GM23338 (cell line): ENCODE results near the gene OPN1MW. TPM values are rescaled to one million over a fixed set of nuclear protein-coding genes. Genes with fewer than 3 reads are reported as not detected.
"Not testable (repeated sequence)": the region's sequence is repeated elsewhere in the genome, so short reads cannot be mapped to it uniquely, and the experiment has no call there.

Experiments
- ATAC-seq: fragments of 200-7000 bp; cut with Tn5 transposase; 3 replicates; pipeline ENCODE4 v1.9.1; 2020
- DNase-seq: peaks from one replicate; pipeline ENCODE4 v3.0.0-alpha.2; 2015; ENCODE audit warnings: low spot score
- H2AFZ ChIP-seq: fragments of 200-600 bp; sonication (generic); 2 replicates; pipeline ENCODE4 v1.8.0; 2016; ENCODE audit warnings: antibody characterized with exemption, mild to moderate bottlenecking, moderate library complexity
- H3F3A ChIP-seq: fragments of 200-600 bp; sonication (generic); replicated peaks from 2 replicates; pipeline ENCODE4 v1.8.0; 2017; ENCODE audit warnings: antibody characterized with exemption, mixed run types, low read depth
- H3K27ac ChIP-seq: fragments of 200-600 bp; sonication (generic); 2 replicates; pipeline ENCODE4 v1.6.1; 2016; ENCODE audit warnings: low read depth
- H3K27me3 ChIP-seq: fragments of 200-600 bp; sonication (generic); 2 replicates; pipeline ENCODE4 v1.8.0; 2016; ENCODE audit warnings: mild to moderate bottlenecking, mixed run types, moderate library complexity; ENCODE audit not compliant: insufficient read depth
- H3K36me3 ChIP-seq: fragments of 200-600 bp; sonication (generic); 2 replicates; pipeline ENCODE4 v1.8.0; 2016; ENCODE audit warnings: mild to moderate bottlenecking; ENCODE audit not compliant: insufficient read depth
- H3K4me1 ChIP-seq: fragments of 200-600 bp; sonication (generic); 2 replicates; pipeline ENCODE4 v1.8.0; 2016; ENCODE audit warnings: mild to moderate bottlenecking, moderate library complexity; ENCODE audit not compliant: insufficient read depth
- H3K4me2 ChIP-seq: fragments of 200-600 bp; sonication (generic); 2 replicates; pipeline ENCODE4 v1.7.1; 2017; ENCODE audit warnings: mixed run types
- H3K4me3 ChIP-seq: fragments of 200-600 bp; sonication (generic); 2 replicates; pipeline ENCODE4 v1.6.1; 2016; ENCODE audit warnings: mixed run types
- H3K79me2 ChIP-seq: fragments of 200-600 bp; sonication (generic); replicated peaks from 2 replicates; pipeline ENCODE4 v1.8.0; 2017; ENCODE audit warnings: mild to moderate bottlenecking; ENCODE audit not compliant: insufficient read depth
- H3K9me2 ChIP-seq: fragments of 200-600 bp; sonication (generic); 2 replicates; pipeline ENCODE4 v1.8.0; 2017; ENCODE audit not compliant: insufficient read depth
- H4K20me1 ChIP-seq: fragments of 200-600 bp; sonication (generic); replicated peaks from 2 replicates; pipeline ENCODE4 v1.8.0; 2017; ENCODE audit warnings: mild to moderate bottlenecking; ENCODE audit not compliant: insufficient read depth
- H3K27ac Mint-ChIP-seq: 2 replicates; pipeline ENCODE4 v1.8.0; 2020; ENCODE audit warnings: inconsistent platforms, mild to moderate bottlenecking, moderate library complexity, mixed read lengths
- H3K27me3 Mint-ChIP-seq: 3 replicates; pipeline ENCODE4 v1.8.0; 2022; ENCODE audit warnings: low read depth, mild to moderate bottlenecking, moderate library complexity, mixed read lengths, inconsistent platforms; ENCODE audit not compliant: insufficient read depth, poor library complexity
- H3K36me3 Mint-ChIP-seq: 3 replicates; pipeline ENCODE4 v1.8.0; 2021; ENCODE audit warnings: low read depth, mild to moderate bottlenecking, inconsistent platforms, moderate library complexity, mixed read lengths
- H3K4me1 Mint-ChIP-seq: 3 replicates; pipeline ENCODE4 v1.8.0; 2020; ENCODE audit warnings: mild to moderate bottlenecking, inconsistent platforms, mixed read lengths
- H3K4me3 Mint-ChIP-seq: 3 replicates; pipeline ENCODE4 v1.8.0; 2021; ENCODE audit warnings: moderate library complexity, mild to moderate bottlenecking, inconsistent platforms, mixed read lengths
- H3K9me3 Mint-ChIP-seq: 3 replicates; pipeline ENCODE4 v1.8.0; 2020; ENCODE audit warnings: moderate library complexity, mild to moderate bottlenecking, inconsistent platforms, mixed read lengths
- polyA plus RNA-seq: library from polyadenylated mRNA; unstranded; fragments of >200 nt; fragmentation: Nextera tagmentation; extraction: Ambion mirVana; gene quantifications from 2 replicates; pipeline ENCODE4 v1.2.1, GENCODE V29; 2016
- total RNA-seq: library from RNA; depleted of rRNA; stranded (reverse); fragments of >200 nt; shearing (Covaris generic); gene quantifications from 2 replicates; pipeline ENCODE4 v1.2.3, GENCODE V29; 2014

OPN1MW gene
- total and polyA plus RNA-seq, 2 experiments from 2014 or later = not detected

DNA sequence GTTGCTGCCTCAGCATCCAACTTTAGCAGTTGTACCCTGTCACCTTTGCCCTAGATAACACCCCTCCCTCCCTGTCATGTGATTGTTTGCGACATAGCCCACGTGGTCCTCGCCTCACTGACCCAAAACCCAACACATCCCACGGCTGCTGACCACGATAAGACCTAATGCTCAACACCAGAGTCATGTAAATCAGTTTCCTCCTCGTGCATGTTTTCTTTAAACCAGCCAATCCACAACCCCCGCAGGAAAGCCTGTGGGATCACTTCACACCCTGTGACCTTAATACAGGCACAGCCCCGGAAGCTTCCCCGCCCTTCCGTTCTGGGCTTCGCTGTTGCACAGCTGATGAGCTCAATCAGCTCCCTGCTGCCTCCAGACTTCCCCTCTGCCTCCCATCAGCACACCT is 9.9 kb upstream of the OPN1MW start:
- not testable (repeated sequence) for H3F3A ChIP-seq, H4K20me1 ChIP-seq, H3K9me3 Mint-ChIP-seq, DNase-seq, H3K4me1 ChIP-seq, H2AFZ ChIP-seq, H3K79me2 ChIP-seq, H3K27ac ChIP-seq, H3K36me3 ChIP-seq, H3K4me3 ChIP-seq, H3K27ac Mint-ChIP-seq, H3K4me2 ChIP-seq, H3K27me3 ChIP-seq, H3K27me3 Mint-ChIP-seq, H3K9me2 ChIP-seq, H3K4me3 Mint-ChIP-seq, H3K4me1 Mint-ChIP-seq, H3K36me3 Mint-ChIP-seq
- peak; percentile 17; the same call in 2 of the 3 replicates for ATAC-seq

- not testable (repeated sequence) for H3K27me3 Mint-ChIP-seq, H3K27me3 ChIP-seq, H3K4me2 ChIP-seq, H3K27ac ChIP-seq, H3K4me3 ChIP-seq, H3K27ac Mint-ChIP-seq, H3K79me2 ChIP-seq, H3K36me3 Mint-ChIP-seq, H3K4me3 Mint-ChIP-seq, H3K4me1 Mint-ChIP-seq, H3K9me2 ChIP-seq, H2AFZ ChIP-seq, DNase-seq, H3K36me3 ChIP-seq, H3F3A ChIP-seq, H4K20me1 ChIP-seq, H3K9me3 Mint-ChIP-seq, H3K4me1 ChIP-seq
- peak; percentile 87 for ATAC-seq
Measured at GRCh38 chrX:154174356-154174755, 8.0 kb upstream of the OPN1MW start.

- H3K27me3 Mint-ChIP-seq, H3K4me3 ChIP-seq, H3K4me1 Mint-ChIP-seq, DNase-seq, H3K27me3 ChIP-seq, H3F3A ChIP-seq, H3K4me2 ChIP-seq, H3K27ac ChIP-seq, H3K9me2 ChIP-seq, H3K79me2 ChIP-seq, H3K4me1 ChIP-seq, H4K20me1 ChIP-seq, H3K4me3 Mint-ChIP-seq, H3K36me3 Mint-ChIP-seq, H3K36me3 ChIP-seq, H3K9me3 Mint-ChIP-seq, H3K27ac Mint-ChIP-seq, ATAC-seq, H2AFZ ChIP-seq: not testable (repeated sequence)
Measured at GRCh38 chrX:154183794-154184193, 1.4 kb downstream of the OPN1MW start.

GRCh38 chrX:154192846-154193245 is 10.4 kb downstream of the OPN1MW start:
- not testable (repeated sequence) for H3K4me3 Mint-ChIP-seq, DNase-seq, H3K4me1 Mint-ChIP-seq, H2AFZ ChIP-seq, H3K4me3 ChIP-seq, H3K27me3 Mint-ChIP-seq, H3K9me2 ChIP-seq, H3K27ac Mint-ChIP-seq, H3K79me2 ChIP-seq, H4K20me1 ChIP-seq, H3K9me3 Mint-ChIP-seq, H3K4me1 ChIP-seq, H3K36me3 Mint-ChIP-seq, H3F3A ChIP-seq, H3K4me2 ChIP-seq, H3K27ac ChIP-seq, H3K36me3 ChIP-seq, H3K27me3 ChIP-seq, ATAC-seq

GRCh38 chrX:154194316-154194715 is 11.9 kb downstream of the OPN1MW start:
- not testable (repeated sequence) for H3K4me3 Mint-ChIP-seq, H3K27ac ChIP-seq, H2AFZ ChIP-seq, H3K4me3 ChIP-seq, H3K4me1 ChIP-seq, DNase-seq, H3K4me1 Mint-ChIP-seq, H3K36me3 Mint-ChIP-seq, ATAC-seq, H3F3A ChIP-seq, H3K9me3 Mint-ChIP-seq, H3K27ac Mint-ChIP-seq, H3K4me2 ChIP-seq, H3K27me3 ChIP-seq, H3K79me2 ChIP-seq, H4K20me1 ChIP-seq, H3K9me2 ChIP-seq, H3K27me3 Mint-ChIP-seq, H3K36me3 ChIP-seq

GRCh38 chrX:154196466-154196865 is 14.1 kb downstream of the OPN1MW start:
- not testable (repeated sequence) for H3K36me3 Mint-ChIP-seq, H3K9me2 ChIP-seq, H3K4me3 Mint-ChIP-seq, H3K27ac Mint-ChIP-seq, H3K4me1 ChIP-seq, DNase-seq, H3K9me3 Mint-ChIP-seq, H2AFZ ChIP-seq, H3K27me3 ChIP-seq, H4K20me1 ChIP-seq, H3K4me2 ChIP-seq, H3K79me2 ChIP-seq, H3K27ac ChIP-seq, H3K36me3 ChIP-seq, H3F3A ChIP-seq, H3K4me1 Mint-ChIP-seq, H3K4me3 ChIP-seq, H3K27me3 Mint-ChIP-seq
- ATAC-seq = peak; percentile 51

DNA sequence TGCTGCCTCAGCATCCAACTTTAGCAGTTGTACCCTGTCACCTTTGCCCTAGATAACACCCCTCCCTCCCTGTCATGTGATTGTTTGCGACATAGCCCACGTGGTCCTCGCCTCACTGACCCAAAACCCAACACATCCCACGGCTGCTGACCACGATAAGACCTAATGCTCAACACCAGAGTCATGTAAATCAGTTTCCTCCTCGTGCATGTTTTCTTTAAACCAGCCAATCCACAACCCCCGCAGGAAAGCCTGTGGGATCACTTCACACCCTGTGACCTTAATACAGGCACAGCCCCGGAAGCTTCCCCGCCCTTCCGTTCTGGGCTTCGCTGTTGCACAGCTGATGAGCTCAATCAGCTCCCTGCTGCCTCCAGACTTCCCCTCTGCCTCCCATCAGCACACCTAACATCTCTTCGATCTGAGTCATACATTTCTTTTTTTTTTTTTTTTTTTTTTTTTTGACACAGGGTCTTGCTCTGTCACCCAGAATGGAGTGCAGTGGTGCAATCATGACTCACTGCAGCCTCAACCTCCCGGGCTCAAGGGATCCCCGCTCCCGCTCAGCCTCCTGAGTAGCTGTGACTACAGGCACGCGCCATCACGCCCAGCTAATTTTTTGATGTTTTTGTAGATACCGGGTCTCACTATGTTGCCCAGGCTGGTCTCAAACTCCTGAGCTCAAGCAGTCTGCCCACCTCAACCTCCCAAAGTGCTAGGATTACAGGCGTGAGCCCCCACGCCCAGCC is 27.4 kb downstream of the OPN1MW start:
- not testable (repeated sequence) for H3K4me1 Mint-ChIP-seq, H3K9me2 ChIP-seq, H3K27ac Mint-ChIP-seq, H3F3A ChIP-seq, H3K4me3 ChIP-seq, DNase-seq, H3K9me3 Mint-ChIP-seq, H4K20me1 ChIP-seq, H3K4me1 ChIP-seq, H3K27me3 ChIP-seq, H3K79me2 ChIP-seq, H3K36me3 ChIP-seq, H2AFZ ChIP-seq, H3K4me2 ChIP-seq, H3K36me3 Mint-ChIP-seq, H3K27me3 Mint-ChIP-seq, H3K27ac ChIP-seq, H3K4me3 Mint-ChIP-seq
- peak; percentile 18; the same call in 2 of the 3 replicates for ATAC-seq
